H1 (cell line): ENCODE measurements around the gene RPS6KA2. TPM values are rescaled to one million over a fixed set of nuclear protein-coding genes. Genes with fewer than 3 reads are reported as not detected.

Source experiments
- CTCF ChIA-PET: fragments of 300-600 bp; sonication (Branson Sonifier 250); formaldehyde crosslinking; loops from one replicate; lab custom pipeline; 2021; ENCODE audit not compliant: partially characterized antibody; lab: Charles Lee
- POLR2A ChIA-PET: fragments of 300-600 bp; sonication (Branson Sonifier 250); formaldehyde crosslinking; loops from one replicate; lab custom pipeline; 2021; ENCODE audit warnings: inconsistent platforms; ENCODE audit not compliant: partially characterized antibody; lab: Charles Lee
- DNase-seq, 2 experiments: peaks; one replicate each; pipeline versions ENCODE4 v3.0.0 to v3.0.0-alpha.2; 2010 to 2022; ENCODE audit warnings: low spot score in 2 of 2, low read depth in 1 of 2, mixed read lengths in 1 of 2
- FAIRE-seq: peaks from 2 replicates; lab custom pipeline; 2011; peaks lifted over from hg19 to GRCh38; lab: Jason Lieb, UNC
- H2AFZ ChIP-seq: 2 replicates; pipeline ENCODE4 v1.8.1; 2012; ENCODE audit warnings: low read length, inconsistent platforms
- H2AK5ac ChIP-seq: 2 replicates; pipeline ENCODE4 v1.6.1; 2013; ENCODE audit warnings: low read depth, low read length
- H2BK120ac ChIP-seq: replicated peaks from 2 replicates; pipeline ENCODE3; 2013; ENCODE audit warnings: low read depth, low read length, inconsistent platforms
- H2BK12ac ChIP-seq: 2 replicates; pipeline ENCODE4 v1.6.1; 2013; ENCODE audit warnings: low read depth, low read length
- H2BK15ac ChIP-seq: 2 replicates; pipeline ENCODE4 v1.6.1; 2013; ENCODE audit warnings: low read length
- H2BK20ac ChIP-seq: 2 replicates; pipeline ENCODE4 v1.6.1; 2013; ENCODE audit warnings: low read length
- H2BK5ac ChIP-seq: 2 replicates; pipeline ENCODE4 v1.6.1; 2013; ENCODE audit warnings: low read depth, low read length
- H3K14ac ChIP-seq: 2 replicates; pipeline ENCODE4 v1.6.1; 2013; ENCODE audit warnings: inconsistent platforms; ENCODE audit not compliant: insufficient read length
- H3K18ac ChIP-seq: 2 replicates; pipeline ENCODE4 v1.6.1; 2013; ENCODE audit warnings: low read length; ENCODE audit errors: extremely low read depth
- H3K23ac ChIP-seq: 2 replicates; pipeline ENCODE4 v1.6.1; 2013; ENCODE audit warnings: inconsistent platforms; ENCODE audit not compliant: insufficient read length
- H3K23me2 ChIP-seq: 2 replicates; pipeline ENCODE4 v1.6.1; 2013; ENCODE audit warnings: low read depth, low read length
- H3K27ac ChIP-seq: 2 replicates; pipeline ENCODE4 v1.6.1; 2011; ENCODE audit warnings: low read depth, low read length, inconsistent platforms
- H3K27me3 ChIP-seq, 4 experiments: replicated peaks in 1 of 4; 1 replicate in 1 of 4; 2 replicates in 3 of 4; pipeline versions ENCODE4 v1.6.1 to v1.8.1; 2011 to 2013; ENCODE audit warnings: low read length in 3 of 4, mild to moderate bottlenecking in 3 of 4, inconsistent platforms in 2 of 4, mixed read lengths in 2 of 4, moderate library complexity in 1 of 4; ENCODE audit not compliant: control insufficient read depth in 3 of 4, insufficient read depth in 3 of 4; ENCODE audit errors: extremely low read depth in 1 of 4
- H3K36me3 ChIP-seq, 4 experiments: 2 replicates each; pipeline versions ENCODE4 v1.6.1 to v1.8.1; 2011 to 2013; ENCODE audit warnings: mild to moderate bottlenecking in 4 of 4, low read length in 3 of 4, moderate library complexity in 2 of 4, control low read depth in 1 of 4, inconsistent platforms in 1 of 4; ENCODE audit not compliant: insufficient read depth in 4 of 4, control insufficient read depth in 2 of 4
- H3K4ac ChIP-seq: replicated peaks from 2 replicates; pipeline ENCODE3; 2013; ENCODE audit warnings: low read length, low read depth, mixed read lengths, inconsistent platforms; ENCODE audit not compliant: insufficient read length
- H3K4me1 ChIP-seq, 4 experiments: replicated peaks in 1 of 4; 1 replicate in 1 of 4; 2 replicates in 3 of 4; pipeline versions ENCODE4 v1.6.1 to v1.8.1; 2011 to 2013; ENCODE audit warnings: low read length in 3 of 4, inconsistent platforms in 2 of 4, mixed read lengths in 1 of 4; ENCODE audit not compliant: insufficient read depth in 4 of 4, control insufficient read depth in 3 of 4
- H3K4me2 ChIP-seq, 2 experiments: 2 replicates each; pipeline versions ENCODE4 v1.6.1 to v1.8.1; 2011 to 2013; ENCODE audit warnings: low read depth in 2 of 2, low read length in 2 of 2, control low read depth in 1 of 2, inconsistent platforms in 1 of 2, mild to moderate bottlenecking in 1 of 2; ENCODE audit not compliant: insufficient read depth in 1 of 2
- H3K4me3 ChIP-seq, 4 experiments: fragments of 200-600, 300-600 bp in 1 of 4; sonication (generic), shearing (Covaris generic), sonication (Bioruptor Twin) in 1 of 4; 2 replicates each; pipeline versions ENCODE4 v1.5.1 to v1.8.1; 2011 to 2016; ENCODE audit warnings: low read length in 4 of 4, low read depth in 3 of 4, control low read depth in 2 of 4, inconsistent platforms in 2 of 4, mild to moderate bottlenecking in 2 of 4, mixed read lengths in 1 of 4, moderate library complexity in 1 of 4; ENCODE audit not compliant: insufficient read depth in 2 of 4; ENCODE audit errors: extremely low read depth in 1 of 4
- H3K56ac ChIP-seq: replicated peaks from 2 replicates; pipeline ENCODE3; 2013; ENCODE audit warnings: low read depth, mild to moderate bottlenecking, mixed read lengths, low read length, inconsistent platforms; ENCODE audit not compliant: insufficient read length
- H3K79me1 ChIP-seq: 2 replicates; pipeline ENCODE4 v1.6.1; 2013; ENCODE audit warnings: low read depth, low read length, control low read depth
- H3K79me2 ChIP-seq, 2 experiments: 2 replicates each; pipeline versions ENCODE4 v1.6.1 to v1.8.1; 2012 to 2013; ENCODE audit warnings: low read length in 2 of 2, mild to moderate bottlenecking in 2 of 2, inconsistent platforms in 1 of 2; ENCODE audit not compliant: insufficient read depth in 2 of 2, control insufficient read depth in 1 of 2
- H3K9ac ChIP-seq, 4 experiments: replicated peaks in 1 of 4; 1 replicate in 1 of 4; 2 replicates in 3 of 4; pipeline versions ENCODE4 v1.6.1 to v1.8.1; 2011 to 2013; ENCODE audit warnings: low read depth in 3 of 4, low read length in 3 of 4, control low read depth in 2 of 4, mild to moderate bottlenecking in 2 of 4, moderate library complexity in 2 of 4, inconsistent platforms in 1 of 4; ENCODE audit errors: extremely low read depth in 1 of 4
- H3K9me3 ChIP-seq, 2 experiments: 2 replicates each; pipeline versions ENCODE4 v1.6.1 to v1.8.1; 2012 to 2013; ENCODE audit warnings: mild to moderate bottlenecking in 2 of 2, moderate library complexity in 2 of 2, control low read depth in 1 of 2, inconsistent platforms in 1 of 2, low read depth in 1 of 2, low read length in 1 of 2, mixed read lengths in 1 of 2; ENCODE audit not compliant: insufficient read depth in 2 of 2
- H4K20me1 ChIP-seq, 2 experiments: replicated peaks in 1 of 2; 2 replicates each; pipeline versions ENCODE3 to v1.8.1; 2011 to 2013; ENCODE audit warnings: inconsistent platforms in 2 of 2, low read length in 2 of 2, mild to moderate bottlenecking in 1 of 2; ENCODE audit not compliant: insufficient read depth in 2 of 2, control insufficient read depth in 1 of 2
- H4K5ac ChIP-seq: 2 replicates; pipeline ENCODE4 v1.6.1; 2013; ENCODE audit warnings: low read length, low read depth, mixed read lengths, inconsistent platforms; ENCODE audit not compliant: insufficient read length
- H4K8ac ChIP-seq: 2 replicates; pipeline ENCODE4 v1.8.0; 2013; ENCODE audit warnings: mild to moderate bottlenecking, moderate library complexity, low read length, inconsistent platforms; ENCODE audit not compliant: insufficient read depth; ENCODE audit errors: extremely low read depth
- H4K91ac ChIP-seq: replicated peaks from 2 replicates; pipeline ENCODE3; 2013; ENCODE audit warnings: low read length, mixed read lengths, inconsistent platforms; ENCODE audit not compliant: insufficient read length
- CTBP2 ChIP-seq: IDR thresholded peaks from 2 replicates; pipeline ENCODE4 v1.7.0; 2011; ENCODE audit warnings: borderline replicate concordance, mild to moderate bottlenecking, moderate library complexity, mixed read lengths, low read length; ENCODE audit not compliant: insufficient read depth, insufficient read length
- MAFK ChIP-seq: IDR thresholded peaks from 2 replicates; pipeline ENCODE4 v1.6.1; 2012; ENCODE audit warnings: low read depth, mild to moderate bottlenecking, improper control_type of control experiment, low read length
- RAD21 ChIP-seq, 2 experiments: IDR thresholded peaks in 1 of 2; conservative IDR thresholded peaks in 1 of 2; 2 replicates each; pipeline ENCODE4 v1.6.1; 2011; ENCODE audit warnings: low read depth in 2 of 2, low read length in 2 of 2, improper control_type of control experiment in 1 of 2, inconsistent platforms in 1 of 2, mild to moderate bottlenecking in 1 of 2, moderate library complexity in 1 of 2
- SP4 ChIP-seq: IDR thresholded peaks from 2 replicates; pipeline ENCODE4 v1.6.1; 2012; ENCODE audit warnings: low read length, inconsistent platforms
- USF2 ChIP-seq: IDR thresholded peaks from 2 replicates; pipeline ENCODE4 v1.6.1; 2011; ENCODE audit warnings: low read length, improper control_type of control experiment
- WGBS, 2 experiments: shearing (Covaris generic) in 1 of 2; methylation state at CpG; one replicate each; pipeline versions ENCODE4 v1.1.6 to v1.1.7; 2013 to 2015; ENCODE audit warnings: low lambda C conversion rate in 2 of 2, mixed read lengths in 2 of 2, inconsistent platforms in 1 of 2, low coverage in 1 of 2, missing lambda C conversion rate in 1 of 2; ENCODE audit not compliant: insufficient replicate concordance in 2 of 2, insufficient coverage in 1 of 2, insufficient read length in 1 of 2; ENCODE audit errors: extremely low coverage in 1 of 2, missing lambda C conversion rate in 1 of 2; 5-methylcytosine and 5-hydroxymethylcytosine counted together
- polyA plus RNA-seq, 7 experiments: library from polyadenylated mRNA; depleted of rRNA in 3 of 7; stranded (reverse) in 5 of 7; unstranded in 2 of 7; fragments of >200 nt in 5 of 7; fragments of 200-250 nt in 2 of 7; gene quantifications; 1 replicate in 5 of 7; 2 replicates in 1 of 7; 4 replicates in 1 of 7; pipeline versions ENCODE4 v1.2.1 to v1.2.3, GENCODE V29; 2011 to 2013; ENCODE audit warnings: missing spikeins in 2 of 7, mixed read lengths in 2 of 7
- total RNA-seq: library from RNA; stranded (reverse); fragmentation: NEBNext Ultra II Directional; extraction: Animal tissue kit (Norgen Biotek cat#: 25700); gene quantifications from 2 replicates; pipeline ENCODE4 v1.2.1, GENCODE V29; 2021
- TF ChIP-seq, protein P1 (sequence below), 3 experiments: IDR thresholded peaks; 1 replicate in 2 of 3; 2 replicates in 1 of 3; pipeline versions ENCODE4 v1.5.1 to v1.6.1; 2011; ENCODE audit warnings: low read length in 3 of 3, mild to moderate bottlenecking in 3 of 3, inconsistent platforms in 2 of 3, low read depth in 1 of 3, moderate library complexity in 1 of 3; ENCODE audit not compliant: insufficient read depth in 1 of 3; ENCODE audit errors: control extremely low read depth in 1 of 3

The RPS6KA2 gene
- total and polyA plus RNA-seq, 2 of the 8 experiments (the other 6 are each of a cell fraction or from before 2014, with no cell fraction given) = 8.8 to 25.7 TPM

DNA sequence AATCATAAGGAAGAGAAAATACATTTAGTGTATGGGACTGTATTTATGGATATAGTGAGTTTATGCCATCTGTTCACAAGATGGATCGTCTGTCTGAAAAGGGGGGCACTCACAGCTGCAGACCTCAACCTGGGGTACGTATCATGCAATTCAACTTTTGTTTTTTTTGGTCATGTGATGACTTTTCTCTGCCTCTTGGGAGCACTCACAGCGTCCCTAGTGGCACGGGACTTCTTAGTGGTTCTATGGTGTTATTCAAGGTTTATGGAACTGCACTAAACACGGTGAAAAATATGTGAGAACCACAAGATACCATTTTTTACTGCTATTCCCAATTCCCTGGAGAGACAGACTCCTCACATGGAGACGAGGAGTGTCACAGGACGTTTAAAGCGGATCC is 183.9 kb downstream of the RPS6KA2 start:
- 88% methylated on average over 8 of the region's 8 CpGs; no CpG with 5 or more reads in 1 of the 2 experiments for WGBS, 2 experiments

More for the DNA sequence above, 183.9 kb downstream of the RPS6KA2 start:
- Histone ChIP-seq H3K14ac (no peak overlapping the region), H3K4ac (no peak overlapping the region), H3K27me3 (no peaks in the 10 kb centered on the region), H3K36me3 (peaks cover 0 to 5% (median 2%) of the 10 kb centered on the region in 4 experiments; a peak in 3 of 8 replicates), H2BK12ac (no peak overlapping the region), H3K9ac (no peak overlapping the region)
- DNase-seq (no peak), FAIRE-seq (no peak)
- no peak for TF ChIP-seq CTBP2
- TF ChIP-seq SP4 = no peak
- TF ChIP-seq MAFK = no peak
- TF ChIP-seq RAD21 (IDR thresholded peaks at IDR 0.05 in 1 of 2, conservative IDR thresholded peaks at IDR 0.05 in 1 of 2; ENCODE audit: low read depth in 2 of 2, low read length in 2 of 2) = 0 out of 4 replicates have a peak, but pooled peaks of 1 of the 2 experiments have one; percentile 4
- TF ChIP-seq, protein P1, sequence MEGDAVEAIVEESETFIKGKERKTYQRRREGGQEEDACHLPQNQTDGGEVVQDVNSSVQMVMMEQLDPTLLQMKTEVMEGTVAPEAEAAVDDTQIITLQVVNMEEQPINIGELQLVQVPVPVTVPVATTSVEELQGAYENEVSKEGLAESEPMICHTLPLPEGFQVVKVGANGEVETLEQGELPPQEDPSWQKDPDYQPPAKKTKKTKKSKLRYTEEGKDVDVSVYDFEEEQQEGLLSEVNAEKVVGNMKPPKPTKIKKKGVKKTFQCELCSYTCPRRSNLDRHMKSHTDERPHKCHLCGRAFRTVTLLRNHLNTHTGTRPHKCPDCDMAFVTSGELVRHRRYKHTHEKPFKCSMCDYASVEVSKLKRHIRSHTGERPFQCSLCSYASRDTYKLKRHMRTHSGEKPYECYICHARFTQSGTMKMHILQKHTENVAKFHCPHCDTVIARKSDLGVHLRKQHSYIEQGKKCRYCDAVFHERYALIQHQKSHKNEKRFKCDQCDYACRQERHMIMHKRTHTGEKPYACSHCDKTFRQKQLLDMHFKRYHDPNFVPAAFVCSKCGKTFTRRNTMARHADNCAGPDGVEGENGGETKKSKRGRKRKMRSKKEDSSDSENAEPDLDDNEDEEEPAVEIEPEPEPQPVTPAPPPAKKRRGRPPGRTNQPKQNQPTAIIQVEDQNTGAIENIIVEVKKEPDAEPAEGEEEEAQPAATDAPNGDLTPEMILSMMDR (IDR thresholded peaks at IDR 0.05; ENCODE audit: control extremely low read depth in 1 of 3, insufficient read depth in 1 of 3, low read depth in 1 of 3, low read length in 3 of 3) = peak in 1 of 3 experiments; percentile 30; a peak in 1 of 4 replicates
- TF ChIP-seq USF2 = 0 out of 2 replicates have a peak, but pooled peaks have one; percentile 24
- TF ChIP-seq, all 59 proteins: peak for 3
- H3K27ac ChIP-seq = no peak overlapping the region
- H2BK15ac ChIP-seq = no peak overlapping the region
- no peak overlapping the region for H3K18ac ChIP-seq
- no peak overlapping the region for H3K4me2 ChIP-seq
- peaks cover 0 to 2% of the 10 kb centered on the region in 2 experiments for H4K20me1 ChIP-seq
- H2AFZ ChIP-seq = no peak overlapping the region
- no peak overlapping the region for H4K8ac ChIP-seq
- no peak overlapping the region for H2AK5ac ChIP-seq
- H2BK120ac ChIP-seq = no peak overlapping the region
- no peaks in the 10 kb centered on the region for H3K9me3 ChIP-seq
- H3K23me2 ChIP-seq = no peaks in the 10 kb centered on the region
- no peaks in the 10 kb centered on the region for H3K79me2 ChIP-seq
- H3K79me1 ChIP-seq = no peaks in the 10 kb centered on the region
- no peak overlapping the region for H3K23ac ChIP-seq
- no peak overlapping the region for H4K91ac ChIP-seq
- no peaks in the 10 kb centered on the region for H3K4me1 ChIP-seq
- no peak overlapping the region for H2BK5ac ChIP-seq
- no peak overlapping the region for H3K56ac ChIP-seq
- no peak overlapping the region for H3K4me3 ChIP-seq
- H2BK20ac ChIP-seq = no peak overlapping the region
- POLR2A ChIA-PET = no interaction called here
- CTCF ChIA-PET = interaction anchor here (1.0 to 1.3 kb wide), 3 partner anchors 10 to 166 kb away, joined by 4 to 7 read pairs (median 4); no protein-coding TSS in a partner anchor
- H4K5ac ChIP-seq = no peak overlapping the region
